ENCODE data around the gene ARVCF. TPM values are rescaled to one million over a fixed set of nuclear protein-coding genes. Genes with fewer than 3 reads are reported as not detected.
A peak's percentile ranks its signal among the peaks of the same experiment; 100 is the strongest.

ARVCF gene
- total and polyA plus RNA-seq, 9 of the 15 experiments (the other 6 are each of a cell fraction or from before 2014, with no cell fraction given), result 0.03 to 97.4 (median 15.6) TPM

DNA sequence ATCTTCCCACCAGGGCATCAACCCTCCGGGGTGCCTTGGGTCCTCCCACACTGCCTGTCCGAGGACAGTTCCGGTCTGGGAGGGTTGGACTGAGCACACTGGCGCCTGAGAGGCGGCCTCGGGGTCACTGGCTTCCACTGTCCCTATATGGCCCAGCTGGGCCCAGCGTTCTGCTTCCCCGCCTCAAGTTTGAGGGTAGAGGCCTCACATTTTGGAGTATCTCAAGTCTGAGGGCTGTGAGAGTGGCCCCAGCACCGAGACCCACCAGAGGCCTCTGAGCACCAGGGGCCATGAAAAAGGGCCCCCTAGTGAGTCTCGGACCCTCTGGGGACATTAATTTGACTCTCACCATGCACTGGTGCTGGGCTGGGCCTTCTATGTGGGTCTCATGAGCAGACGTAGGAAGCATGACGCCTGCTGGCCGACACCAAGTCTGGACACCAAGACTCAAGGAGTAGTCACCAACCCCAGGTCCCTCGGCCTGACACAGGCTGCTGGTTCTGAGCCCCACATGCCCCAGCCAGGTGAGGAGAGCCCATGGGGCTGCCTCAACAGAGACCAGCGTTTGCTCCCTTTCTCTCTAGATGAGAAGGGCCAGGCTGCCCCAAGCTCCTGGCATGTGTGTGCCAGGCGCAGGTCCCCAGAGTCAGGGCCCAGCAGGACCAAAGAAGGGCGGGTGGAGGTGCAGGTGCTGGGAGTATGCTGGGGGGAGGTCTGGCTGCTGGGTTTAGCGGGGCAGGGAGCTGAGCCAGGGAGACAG is 27.5 kb downstream of the ARVCF start (continued):
- TF ChIP-seq WHSC1 (IDR thresholded peaks at IDR 0.05; ENCODE audit: low read length) (peak; percentile 61), ILK (tag; IDR thresholded peaks at IDR 0.05; ENCODE audit: borderline replicate concordance, low read depth) (no peak), RBM14 (IDR thresholded peaks at IDR 0.05; ENCODE audit: borderline replicate concordance, insufficient read depth, low read depth, low read length) (no peak), RBM25 (IDR thresholded peaks at IDR 0.05; ENCODE audit: low read depth, low read length, severe bottlenecking) (no peak), KDM5B (IDR thresholded peaks at IDR 0.05; ENCODE audit: insufficient replicate concordance, low read depth, low read length) (no peak), SMAD1 (IDR thresholded peaks at IDR 0.05; ENCODE audit: low read depth, low read length, partially characterized antibody) (peak; percentile 64), NFRKB (IDR thresholded peaks at IDR 0.05; ENCODE audit: low read depth) (0 out of 2 replicates have a peak, but pooled peaks have one; percentile 21), NFXL1 (CRISPR knock-in tag; IDR thresholded peaks at IDR 0.05) (0 out of 2 replicates have a peak, but pooled peaks have one; percentile 62)
- TF ChIP-seq, protein P1, sequence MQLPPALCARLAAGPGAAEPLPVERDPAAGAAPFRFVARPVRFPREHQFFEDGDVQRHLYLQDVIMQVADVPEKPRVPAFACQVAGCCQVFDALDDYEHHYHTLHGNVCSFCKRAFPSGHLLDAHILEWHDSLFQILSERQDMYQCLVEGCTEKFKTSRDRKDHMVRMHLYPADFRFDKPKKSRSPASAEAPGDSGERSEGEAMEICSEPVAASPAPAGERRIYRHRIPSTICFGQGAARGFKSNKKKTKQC (CRISPR knock-in tag; IDR thresholded peaks at IDR 0.05), result no peak
- TF ChIP-seq, protein P2, sequence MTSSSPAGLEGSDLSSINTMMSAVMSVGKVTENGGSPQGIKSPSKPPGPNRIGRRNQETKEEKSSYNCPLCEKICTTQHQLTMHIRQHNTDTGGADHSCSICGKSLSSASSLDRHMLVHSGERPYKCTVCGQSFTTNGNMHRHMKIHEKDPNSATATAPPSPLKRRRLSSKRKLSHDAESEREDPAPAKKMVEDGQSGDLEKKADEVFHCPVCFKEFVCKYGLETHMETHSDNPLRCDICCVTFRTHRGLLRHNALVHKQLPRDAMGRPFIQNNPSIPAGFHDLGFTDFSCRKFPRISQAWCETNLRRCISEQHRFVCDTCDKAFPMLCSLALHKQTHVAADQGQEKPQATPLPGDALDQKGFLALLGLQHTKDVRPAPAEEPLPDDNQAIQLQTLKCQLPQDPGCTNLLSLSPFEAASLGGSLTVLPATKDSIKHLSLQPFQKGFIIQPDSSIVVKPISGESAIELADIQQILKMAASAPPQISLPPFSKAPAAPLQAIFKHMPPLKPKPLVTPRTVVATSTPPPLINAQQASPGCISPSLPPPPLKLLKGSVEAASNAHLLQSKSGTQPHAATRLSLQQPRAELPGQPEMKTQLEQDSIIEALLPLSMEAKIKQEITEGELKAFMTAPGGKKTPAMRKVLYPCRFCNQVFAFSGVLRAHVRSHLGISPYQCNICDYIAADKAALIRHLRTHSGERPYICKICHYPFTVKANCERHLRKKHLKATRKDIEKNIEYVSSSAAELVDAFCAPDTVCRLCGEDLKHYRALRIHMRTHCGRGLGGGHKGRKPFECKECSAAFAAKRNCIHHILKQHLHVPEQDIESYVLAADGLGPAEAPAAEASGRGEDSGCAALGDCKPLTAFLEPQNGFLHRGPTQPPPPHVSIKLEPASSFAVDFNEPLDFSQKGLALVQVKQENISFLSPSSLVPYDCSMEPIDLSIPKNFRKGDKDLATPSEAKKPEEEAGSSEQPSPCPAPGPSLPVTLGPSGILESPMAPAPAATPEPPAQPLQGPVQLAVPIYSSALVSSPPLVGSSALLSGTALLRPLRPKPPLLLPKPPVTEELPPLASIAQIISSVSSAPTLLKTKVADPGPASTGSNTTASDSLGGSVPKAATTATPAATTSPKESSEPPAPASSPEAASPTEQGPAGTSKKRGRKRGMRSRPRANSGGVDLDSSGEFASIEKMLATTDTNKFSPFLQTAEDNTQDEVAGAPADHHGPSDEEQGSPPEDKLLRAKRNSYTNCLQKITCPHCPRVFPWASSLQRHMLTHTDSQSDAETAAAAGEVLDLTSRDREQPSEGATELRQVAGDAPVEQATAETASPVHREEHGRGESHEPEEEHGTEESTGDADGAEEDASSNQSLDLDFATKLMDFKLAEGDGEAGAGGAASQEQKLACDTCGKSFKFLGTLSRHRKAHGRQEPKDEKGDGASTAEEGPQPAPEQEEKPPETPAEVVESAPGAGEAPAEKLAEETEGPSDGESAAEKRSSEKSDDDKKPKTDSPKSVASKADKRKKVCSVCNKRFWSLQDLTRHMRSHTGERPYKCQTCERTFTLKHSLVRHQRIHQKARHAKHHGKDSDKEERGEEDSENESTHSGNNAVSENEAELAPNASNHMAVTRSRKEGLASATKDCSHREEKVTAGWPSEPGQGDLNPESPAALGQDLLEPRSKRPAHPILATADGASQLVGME (CRISPR knock-in tag; IDR thresholded peaks at IDR 0.05), result peak; percentile 80; the same call in 1 of the 2 replicates
- TF ChIP-seq, protein P3, sequence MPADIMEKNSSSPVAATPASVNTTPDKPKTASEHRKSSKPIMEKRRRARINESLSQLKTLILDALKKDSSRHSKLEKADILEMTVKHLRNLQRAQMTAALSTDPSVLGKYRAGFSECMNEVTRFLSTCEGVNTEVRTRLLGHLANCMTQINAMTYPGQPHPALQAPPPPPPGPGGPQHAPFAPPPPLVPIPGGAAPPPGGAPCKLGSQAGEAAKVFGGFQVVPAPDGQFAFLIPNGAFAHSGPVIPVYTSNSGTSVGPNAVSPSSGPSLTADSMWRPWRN (IDR thresholded peaks at IDR 0.05; ENCODE audit: low read depth), result no peak
- TF ChIP-seq, protein P4, sequence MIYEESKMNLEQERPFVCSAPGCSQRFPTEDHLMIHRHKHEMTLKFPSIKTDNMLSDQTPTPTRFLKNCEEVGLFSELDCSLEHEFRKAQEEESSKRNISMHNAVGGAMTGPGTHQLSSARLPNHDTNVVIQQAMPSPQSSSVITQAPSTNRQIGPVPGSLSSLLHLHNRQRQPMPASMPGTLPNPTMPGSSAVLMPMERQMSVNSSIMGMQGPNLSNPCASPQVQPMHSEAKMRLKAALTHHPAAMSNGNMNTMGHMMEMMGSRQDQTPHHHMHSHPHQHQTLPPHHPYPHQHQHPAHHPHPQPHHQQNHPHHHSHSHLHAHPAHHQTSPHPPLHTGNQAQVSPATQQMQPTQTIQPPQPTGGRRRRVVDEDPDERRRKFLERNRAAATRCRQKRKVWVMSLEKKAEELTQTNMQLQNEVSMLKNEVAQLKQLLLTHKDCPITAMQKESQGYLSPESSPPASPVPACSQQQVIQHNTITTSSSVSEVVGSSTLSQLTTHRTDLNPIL (CRISPR knock-in tag; IDR thresholded peaks at IDR 0.05), result peak; percentile 43; the same call in 1 of the 2 replicates
- TF ChIP-seq, protein P5, sequence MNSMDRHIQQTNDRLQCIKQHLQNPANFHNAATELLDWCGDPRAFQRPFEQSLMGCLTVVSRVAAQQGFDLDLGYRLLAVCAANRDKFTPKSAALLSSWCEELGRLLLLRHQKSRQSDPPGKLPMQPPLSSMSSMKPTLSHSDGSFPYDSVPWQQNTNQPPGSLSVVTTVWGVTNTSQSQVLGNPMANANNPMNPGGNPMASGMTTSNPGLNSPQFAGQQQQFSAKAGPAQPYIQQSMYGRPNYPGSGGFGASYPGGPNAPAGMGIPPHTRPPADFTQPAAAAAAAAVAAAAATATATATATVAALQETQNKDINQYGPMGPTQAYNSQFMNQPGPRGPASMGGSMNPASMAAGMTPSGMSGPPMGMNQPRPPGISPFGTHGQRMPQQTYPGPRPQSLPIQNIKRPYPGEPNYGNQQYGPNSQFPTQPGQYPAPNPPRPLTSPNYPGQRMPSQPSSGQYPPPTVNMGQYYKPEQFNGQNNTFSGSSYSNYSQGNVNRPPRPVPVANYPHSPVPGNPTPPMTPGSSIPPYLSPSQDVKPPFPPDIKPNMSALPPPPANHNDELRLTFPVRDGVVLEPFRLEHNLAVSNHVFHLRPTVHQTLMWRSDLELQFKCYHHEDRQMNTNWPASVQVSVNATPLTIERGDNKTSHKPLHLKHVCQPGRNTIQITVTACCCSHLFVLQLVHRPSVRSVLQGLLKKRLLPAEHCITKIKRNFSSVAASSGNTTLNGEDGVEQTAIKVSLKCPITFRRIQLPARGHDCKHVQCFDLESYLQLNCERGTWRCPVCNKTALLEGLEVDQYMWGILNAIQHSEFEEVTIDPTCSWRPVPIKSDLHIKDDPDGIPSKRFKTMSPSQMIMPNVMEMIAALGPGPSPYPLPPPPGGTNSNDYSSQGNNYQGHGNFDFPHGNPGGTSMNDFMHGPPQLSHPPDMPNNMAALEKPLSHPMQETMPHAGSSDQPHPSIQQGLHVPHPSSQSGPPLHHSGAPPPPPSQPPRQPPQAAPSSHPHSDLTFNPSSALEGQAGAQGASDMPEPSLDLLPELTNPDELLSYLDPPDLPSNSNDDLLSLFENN (IDR thresholded peaks at IDR 0.05; ENCODE audit: low read depth in 2 of 2, low read length in 2 of 2), result no peak

Data from K562 (cell line).